ENCODE data around the gene TRIM34.
"Not testable (repeated sequence)": the region's sequence is repeated elsewhere in the genome, so short reads cannot be mapped to it uniquely, and the experiment has no call there.

Gene TRIM34

DNA sequence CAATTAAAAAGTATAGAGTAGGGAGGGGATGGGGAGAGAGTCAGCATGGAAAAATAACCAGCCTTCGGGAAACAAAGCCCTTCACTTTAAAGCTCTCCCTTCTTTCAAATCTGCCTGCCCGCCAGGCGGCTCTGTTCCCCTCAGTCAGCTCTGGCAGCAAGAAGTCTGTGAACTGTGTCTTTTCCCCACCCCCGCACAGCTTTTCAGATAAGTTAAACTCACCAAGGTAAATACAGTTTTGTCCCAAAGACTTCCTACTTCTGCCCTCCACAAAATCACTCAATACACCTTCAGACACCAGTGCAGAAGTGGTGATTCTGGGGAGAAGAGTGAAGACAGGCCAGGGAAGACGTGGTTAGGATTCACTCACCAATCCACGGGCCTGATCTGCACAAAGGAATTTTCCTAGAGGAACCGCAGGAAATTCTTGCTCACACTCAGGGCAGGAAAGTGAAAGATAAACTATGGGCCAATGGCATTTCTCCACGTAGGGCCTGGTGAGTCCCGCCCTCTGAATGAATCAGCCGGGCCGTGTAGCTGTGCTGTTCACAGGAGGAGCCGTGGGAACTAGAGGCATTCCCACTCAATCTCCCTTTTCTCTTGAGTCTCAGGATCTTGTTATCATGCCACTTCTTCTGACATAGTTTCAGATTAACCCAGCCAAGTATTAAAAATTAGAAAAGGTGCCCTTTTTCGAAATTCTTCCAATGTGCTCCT lies 60.0 kb downstream of the TRIM34 start, which contains the start of gene TRIM5:
Gene TRIM5 (minus strand): TSS at position 429 of the 717 bp plus-strand sequence. CDS start 4,897 bp downstream, outside the sequence.
- peak; percentile 67 to 68 for DNase-seq (ENCODE audit: low read depth in 2 of 2)

- no peak for DNase-seq (ENCODE audit: low read depth in 2 of 2)
These were observed 61.6 kb downstream of the TRIM34 start for GRCh38 chr11:5686426-5686825.

- DNase-seq (ENCODE audit: low read depth in 2 of 2): no peak
These were observed 63.7 kb downstream of the TRIM34 start for GRCh38 chr11:5688482-5688881.

DNA sequence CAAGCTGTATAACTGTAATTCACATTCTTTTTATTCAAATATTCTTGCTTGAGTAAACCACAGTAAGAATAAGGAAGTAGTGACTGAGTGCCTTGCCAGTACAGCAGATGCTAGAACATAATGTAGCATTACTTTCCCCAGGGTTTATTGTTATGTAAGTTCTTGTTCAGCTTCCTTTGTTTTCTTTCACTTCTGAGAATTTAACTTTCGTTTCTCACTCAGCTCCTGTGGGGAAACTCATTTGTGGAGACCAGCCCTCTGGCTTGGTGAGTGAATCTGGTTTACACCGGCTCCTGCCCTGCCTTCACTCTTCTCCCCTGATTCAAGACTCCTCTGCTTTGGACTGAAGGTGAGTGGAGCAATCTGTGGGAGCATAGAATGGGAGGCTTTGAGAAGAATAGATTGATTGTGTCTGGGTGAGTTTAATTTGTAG lies 64.8 kb downstream of the TRIM34 start, which contains the start of gene TRIM22:
Gene TRIM22 (plus strand): TSS at position 240 of the 433 bp plus-strand sequence. CDS start 6,443 bp downstream, outside the sequence.
- DNase-seq (ENCODE audit: low read depth in 2 of 2): peak; percentile 11 to 19

DNA sequence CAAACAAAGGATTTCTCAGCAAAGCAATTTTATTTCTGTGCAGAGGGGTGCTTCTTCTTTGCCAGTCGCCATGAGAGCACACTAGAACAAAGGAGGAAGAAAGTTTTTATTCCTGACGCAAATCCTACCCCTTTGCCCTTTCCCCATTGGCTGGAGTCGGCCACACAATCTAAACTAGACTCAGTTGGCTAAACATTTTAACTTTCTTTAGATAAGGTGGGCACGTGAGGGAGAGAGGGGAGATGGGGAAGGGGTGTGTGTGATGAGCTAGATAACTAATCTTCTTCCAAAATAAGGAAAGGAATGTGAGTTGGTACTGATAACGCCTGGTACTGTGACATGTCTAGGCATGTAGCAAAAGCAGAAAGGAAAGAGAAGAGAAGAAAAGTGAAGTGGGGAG lies 65.4 kb downstream of the TRIM34 start:
- no peak for DNase-seq (ENCODE audit: low read depth in 2 of 2)

DNA sequence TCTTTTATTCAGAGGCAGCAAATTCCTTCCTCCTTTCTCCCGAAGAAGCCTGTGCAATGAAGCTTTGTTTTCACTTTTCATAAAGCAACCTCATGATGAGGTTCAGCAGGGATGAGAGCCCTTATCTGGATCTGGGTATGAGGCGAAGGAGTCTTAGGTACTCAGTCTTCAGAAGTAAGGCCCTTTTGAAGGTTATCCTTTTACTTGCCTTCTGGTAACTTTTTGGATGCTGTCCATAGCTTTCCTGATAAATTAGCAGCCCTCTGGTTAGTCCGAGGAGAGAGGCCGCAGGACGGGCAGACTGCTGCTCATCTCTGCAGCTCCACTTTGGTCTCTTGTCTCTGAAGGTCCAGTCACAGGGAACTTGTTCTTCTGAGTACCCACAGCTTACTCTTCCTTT lies 65.9 kb downstream of the TRIM34 start:
- DNase-seq (ENCODE audit: low read depth in 2 of 2): no peak

GRCh38 chr11:5691238-5691963 lies 66.6 kb downstream of the TRIM34 start:
- not testable (repeated sequence) for DNase-seq (ENCODE audit: low read depth in 2 of 2)

DNA sequence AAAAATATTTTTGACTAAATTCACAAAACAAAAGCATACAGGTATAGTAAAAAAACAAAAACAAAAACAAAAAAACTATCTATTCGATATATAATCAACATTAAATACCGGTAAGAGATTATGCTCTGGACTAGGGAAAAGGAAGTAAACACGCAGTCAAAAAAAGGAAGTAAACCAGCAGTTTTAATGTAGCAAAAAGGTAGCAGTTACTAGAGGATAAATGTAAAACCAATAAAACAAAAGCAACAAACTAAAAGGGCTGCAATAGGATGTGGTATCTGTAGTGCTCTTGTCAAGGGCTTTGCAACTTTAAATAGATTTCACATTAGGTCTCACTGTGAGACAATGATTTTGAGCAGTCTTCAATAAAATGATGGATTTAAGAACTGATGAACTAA lies 67.2 kb downstream of the TRIM34 start:
- no peak for DNase-seq (ENCODE audit: low read depth in 2 of 2)
